Measurements from ENCODE around the gene CLDN7.

The CLDN7 gene

GRCh38 chr17:7262192-7262934, at the start of gene CLDN7:
Gene CLDN7 (minus strand): TSS chr17:7262478. CDS start chr17:7262043, 435 bp downstream.
- peak; percentile 31 for DNase-seq

- no peak for DNase-seq
These were observed 48.9 kb upstream of the CLDN7 start for GRCh38 chr17:7311110-7311705.

GRCh38 chr17:7309628-7310027, 47.4 kb upstream of the CLDN7 start:
- no peak for DNase-seq

GRCh38 chr17:7308625-7309433, 46.6 kb upstream of the CLDN7 start:
- peak; percentile 49 for DNase-seq

- no peak for DNase-seq
These were observed 45.7 kb upstream of the CLDN7 start for GRCh38 chr17:7307686-7308624.

GRCh38 chr17:7306911-7307685, 44.8 kb upstream of the CLDN7 start, which contains the start of gene EIF5A:
Gene EIF5A (plus strand): TSS chr17:7307628. CDS start chr17:7309636, 2,008 bp downstream.
- peak; percentile 92 for DNase-seq

- no peak for DNase-seq
These were observed 41.9 kb upstream of the CLDN7 start for GRCh38 chr17:7304179-7304578.

- DNase-seq: no peak
These were observed 34.0 kb upstream of the CLDN7 start for GRCh38 chr17:7296189-7296861.

- DNase-seq: no peak
These were observed 33.2 kb upstream of the CLDN7 start for GRCh38 chr17:7295230-7296180.

GRCh38 chr17:7294614-7295153, 32.4 kb upstream of the CLDN7 start, which contains the start of gene YBX2:
Gene YBX2 (minus strand): TSS chr17:7294639. CDS start chr17:7294500, 139 bp downstream.
- peak; percentile 2 for DNase-seq

GRCh38 chr17:7293816-7294613, 31.7 kb upstream of the CLDN7 start:
- DNase-seq: no peak

- DNase-seq: no peak
These were observed 30.9 kb upstream of the CLDN7 start for GRCh38 chr17:7293159-7293558.

GRCh38 chr17:7292729-7293128, 30.5 kb upstream of the CLDN7 start:
- DNase-seq: no peak

- no peak for DNase-seq
These were observed 29.9 kb upstream of the CLDN7 start for GRCh38 chr17:7292194-7292593.

GRCh38 chr17:7290685-7291084, 28.4 kb upstream of the CLDN7 start:
- no peak for DNase-seq

GRCh38 chr17:7290166-7290565, 27.9 kb upstream of the CLDN7 start:
- DNase-seq: no peak

GRCh38 chr17:7289256-7290032, 27.2 kb upstream of the CLDN7 start:
- DNase-seq: no peak

GRCh38 chr17:7285679-7286078, 23.4 kb upstream of the CLDN7 start:
- DNase-seq: no peak
